NCI-H1417 treated with DMSO at 0.1 percent for 48 hours (cell line): ENCODE data around the gene ANKRD40CL.

Source experiments
- DNase-seq: peaks from one replicate; lab custom pipeline; 2025; lab: John Stamatoyannopoulos, UW

ANKRD40CL gene

DNA sequence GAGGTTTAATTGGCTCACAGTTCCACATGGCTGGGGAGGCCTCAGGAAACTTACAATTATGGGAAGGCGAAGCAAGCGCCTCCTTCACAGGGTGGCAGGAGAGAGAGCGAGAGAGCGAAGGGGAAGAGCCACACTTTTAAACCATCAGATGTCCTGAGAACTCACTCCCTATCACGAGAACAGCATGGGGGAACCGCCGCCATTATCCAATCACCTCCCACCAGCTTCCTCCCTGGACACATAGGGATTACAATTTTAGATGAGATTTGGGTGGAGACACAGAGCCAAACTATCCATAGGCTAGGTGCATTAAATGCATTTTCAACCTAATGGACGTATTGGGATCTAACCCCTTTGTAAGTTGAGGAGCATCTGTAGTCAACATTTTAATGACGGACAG is 54.7 kb downstream of the ANKRD40CL start:
- no peak for DNase-seq
